HG03045 (cell line): ENCODE data around the gene NUDT5.
"Not testable (repeated sequence)": the region's sequence is repeated elsewhere in the genome, so short reads cannot be mapped to it uniquely, and the experiment has no call there.

Source experiments
- ATAC-seq: cut with Tn5 transposase; IDR thresholded peaks from one replicate; pipeline ENCODE4 v1.9.1; 2021; ENCODE audit warnings: mild to moderate bottlenecking, moderate library complexity; ENCODE audit not compliant: unreplicated experiment

Gene NUDT5

DNA sequence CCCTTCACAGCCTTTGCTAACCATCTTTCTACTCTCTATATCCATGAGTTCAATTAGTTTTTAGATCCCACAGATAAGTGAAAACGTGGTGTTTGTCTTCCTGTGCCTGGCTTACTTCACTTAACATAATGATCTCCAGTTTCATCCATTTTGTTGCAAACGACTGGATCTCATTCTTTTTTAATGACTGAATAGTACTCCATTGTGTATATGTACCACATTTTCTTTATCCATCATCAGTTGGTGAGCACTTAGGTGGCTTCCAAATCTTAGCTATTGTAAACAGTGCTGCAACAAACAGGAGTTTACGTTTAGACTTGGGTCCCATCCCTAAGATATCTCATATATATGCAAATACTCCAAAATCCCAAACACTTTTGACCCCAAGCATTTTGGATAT, 9.4 kb upstream of the NUDT5 start:
- ATAC-seq = no peak

DNA sequence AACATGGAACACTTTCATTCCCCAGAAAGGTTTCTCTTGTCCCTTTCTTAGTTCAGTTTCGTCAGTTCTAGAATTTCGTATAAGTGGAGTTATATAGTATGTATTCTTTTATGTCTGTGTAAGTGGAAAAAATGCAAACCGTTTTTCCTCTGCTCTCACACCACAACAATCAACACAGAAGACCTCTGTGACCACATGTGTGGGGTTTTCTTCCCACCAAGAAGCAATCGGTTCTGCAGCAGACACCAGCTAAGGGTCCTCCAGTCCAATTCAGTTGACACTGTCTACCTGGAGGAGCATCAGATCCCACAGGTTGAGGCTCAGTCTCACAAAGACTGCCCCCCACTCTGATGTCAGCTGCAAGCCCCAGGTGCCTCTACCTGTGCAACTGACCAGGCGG, 6.5 kb upstream of the NUDT5 start:
- ATAC-seq = no peak

DNA sequence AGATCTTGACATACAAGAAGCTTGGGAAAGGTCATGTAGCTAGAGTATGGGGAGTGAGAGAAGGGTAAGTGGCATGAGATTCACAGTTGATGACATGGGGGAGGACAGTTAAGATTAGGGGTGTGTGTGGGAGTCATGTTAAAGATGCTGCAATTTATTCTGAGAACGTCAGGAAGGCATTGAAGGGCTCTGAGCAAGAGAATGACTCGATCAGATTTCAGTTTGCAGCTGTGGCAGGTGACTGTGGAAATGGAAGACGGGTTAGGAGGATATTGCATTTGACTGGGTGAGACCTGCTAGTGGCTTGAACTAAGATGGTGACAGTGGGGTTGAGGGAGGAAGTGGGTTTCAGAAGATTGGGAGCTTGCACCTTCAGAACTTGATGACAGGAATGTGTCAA, 5.9 kb upstream of the NUDT5 start:
- no peak for ATAC-seq

DNA sequence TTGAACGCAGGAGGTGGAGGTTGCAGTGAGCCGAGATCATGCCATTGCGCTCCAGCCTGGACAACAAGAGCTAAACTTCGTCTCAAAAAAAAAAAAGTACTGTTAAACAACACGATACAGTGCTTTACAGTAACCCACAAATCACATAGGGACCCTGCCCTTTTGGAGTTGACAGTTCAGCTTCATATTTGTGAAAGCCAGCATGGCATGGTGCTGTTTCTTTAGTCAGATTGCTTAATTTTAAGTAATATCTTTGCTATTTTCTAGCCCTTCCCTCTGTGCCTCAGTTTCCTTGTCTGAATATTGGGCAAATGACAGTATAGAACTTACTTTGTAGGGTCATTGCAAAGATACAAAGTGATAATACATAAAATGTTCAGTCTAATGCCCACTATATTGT, 5.2 kb upstream of the NUDT5 start:
- ATAC-seq = no peak

DNA sequence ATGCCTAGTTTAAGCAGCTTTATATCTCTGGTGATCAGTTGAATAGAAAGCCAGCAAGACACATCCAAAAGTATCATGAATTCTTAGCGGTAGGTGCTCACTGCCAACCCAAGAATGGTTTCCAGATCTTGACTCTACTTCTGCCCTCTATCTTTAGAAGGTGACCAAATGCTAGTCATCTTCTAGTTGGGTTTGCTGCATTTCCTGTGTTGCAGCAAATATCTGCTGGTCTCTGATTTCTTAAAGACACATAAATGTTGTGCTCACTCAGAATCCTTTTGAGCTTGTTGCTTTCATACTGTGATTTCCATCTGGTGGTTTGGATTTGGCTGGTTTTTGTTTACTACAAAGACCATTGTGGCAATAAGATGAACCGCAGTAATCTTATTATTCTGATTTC, 2.5 kb upstream of the NUDT5 start:
- ATAC-seq = no peak

DNA sequence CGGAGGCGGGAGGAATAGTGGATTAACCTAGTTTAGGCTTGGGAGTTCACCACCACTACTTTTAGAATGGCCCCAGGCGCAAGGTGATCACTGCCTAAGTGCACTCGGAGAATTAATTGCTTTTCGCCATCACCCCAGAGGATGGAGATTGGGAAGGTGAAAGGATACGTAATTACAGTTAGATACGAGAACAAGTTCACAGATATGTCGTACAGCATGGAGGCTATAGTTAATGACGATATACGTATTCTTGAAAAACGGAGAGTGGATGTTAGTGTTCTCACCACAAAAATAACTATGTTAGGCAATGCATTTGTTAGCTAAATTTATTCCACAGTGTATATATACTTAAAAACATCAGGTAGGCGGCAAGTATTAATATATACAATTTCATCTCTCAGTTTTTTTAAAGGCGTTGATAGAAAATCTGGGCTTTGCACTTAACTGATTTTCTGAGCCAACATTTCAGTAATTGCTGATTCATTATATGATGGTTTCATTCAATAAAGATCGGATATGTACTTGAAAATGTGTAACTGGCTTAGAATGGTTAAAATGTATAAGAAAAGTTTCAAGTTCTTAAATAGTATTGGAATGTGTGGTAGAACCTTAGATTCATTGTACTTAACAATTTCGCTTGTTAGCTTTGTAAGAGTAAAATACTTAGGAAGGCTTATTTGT, 980 bp upstream of the NUDT5 start:
- no peak for ATAC-seq

DNA sequence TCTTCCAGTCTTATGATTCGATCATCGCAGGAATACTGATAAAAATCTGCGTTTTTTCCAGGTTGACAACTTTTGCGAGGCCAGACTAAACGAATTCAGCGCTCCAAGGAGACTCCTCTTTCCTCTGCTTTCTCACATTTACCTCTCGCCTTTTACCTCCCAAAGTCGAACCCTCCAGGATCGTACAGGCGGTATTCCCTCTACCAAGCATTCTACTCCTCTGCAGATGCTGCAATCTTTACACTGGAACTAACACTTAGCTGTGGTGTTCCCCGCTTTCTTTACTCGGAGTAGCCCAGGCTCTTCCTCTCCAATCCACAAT, 449 bp downstream of the NUDT5 start:
- peak; percentile 11 for ATAC-seq

DNA sequence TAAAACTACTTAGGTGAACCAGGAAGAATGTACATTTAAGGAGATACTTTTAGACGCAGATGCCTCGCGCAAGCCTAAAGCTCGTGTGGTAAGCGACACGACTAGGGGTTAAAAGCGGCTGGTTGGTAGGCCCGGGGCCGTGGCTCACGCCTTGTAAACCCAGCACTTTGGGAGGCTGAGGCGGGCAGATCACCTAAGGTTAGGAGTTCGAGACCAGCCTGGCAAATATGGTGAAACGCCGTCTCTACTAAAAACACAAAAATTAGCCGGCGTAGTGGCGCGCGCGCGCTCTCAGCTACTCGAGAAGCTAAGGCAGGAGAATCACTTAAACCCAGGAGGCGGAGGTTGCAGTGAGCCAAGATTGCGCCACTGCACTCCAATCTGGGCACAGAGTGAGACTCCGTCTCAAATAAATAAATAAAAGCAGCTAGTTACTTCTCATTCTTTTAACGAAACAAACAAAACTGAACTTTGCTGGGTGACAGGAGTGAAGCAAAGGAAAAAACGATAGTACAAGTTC, 879 bp downstream of the NUDT5 start:
- no peak for ATAC-seq

DNA sequence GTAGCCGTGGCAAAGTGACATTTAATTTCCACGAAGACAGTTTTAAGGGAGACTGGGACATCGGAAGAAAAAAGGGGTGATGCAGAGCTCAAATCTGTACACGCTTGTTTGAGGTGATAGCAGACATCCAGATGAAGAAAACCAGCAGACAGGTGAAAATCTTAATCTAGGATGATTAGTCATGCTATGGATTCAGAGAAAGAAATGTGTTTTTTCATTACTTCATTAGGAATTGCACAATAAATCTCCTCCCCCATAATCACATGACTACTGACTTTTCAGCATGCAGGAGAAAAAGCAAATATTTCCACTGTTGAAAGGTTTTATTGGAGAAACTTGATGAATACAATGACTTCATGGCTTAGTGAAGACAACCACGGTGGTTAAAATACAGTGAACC, 2.5 kb downstream of the NUDT5 start:
- ATAC-seq = no peak

DNA sequence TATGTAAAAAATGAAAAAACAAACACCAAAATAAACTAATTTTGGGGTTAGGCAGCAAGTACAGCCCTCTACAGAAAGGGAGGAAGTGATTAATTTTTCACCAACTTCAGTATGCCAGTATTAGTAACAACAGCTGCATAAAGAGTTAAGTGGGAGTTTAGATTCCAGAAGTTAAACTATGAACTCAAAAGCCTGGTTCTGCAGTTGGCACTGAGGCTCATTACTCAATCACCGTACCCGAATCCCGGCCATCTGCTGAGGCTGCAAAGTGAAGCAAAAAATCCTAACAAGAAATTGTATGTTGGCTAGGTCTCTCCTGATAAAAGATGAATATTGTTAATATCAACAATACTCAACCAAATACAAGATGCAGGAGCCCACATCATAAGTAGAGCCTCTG, 4.0 kb downstream of the NUDT5 start:
- ATAC-seq = no peak

DNA sequence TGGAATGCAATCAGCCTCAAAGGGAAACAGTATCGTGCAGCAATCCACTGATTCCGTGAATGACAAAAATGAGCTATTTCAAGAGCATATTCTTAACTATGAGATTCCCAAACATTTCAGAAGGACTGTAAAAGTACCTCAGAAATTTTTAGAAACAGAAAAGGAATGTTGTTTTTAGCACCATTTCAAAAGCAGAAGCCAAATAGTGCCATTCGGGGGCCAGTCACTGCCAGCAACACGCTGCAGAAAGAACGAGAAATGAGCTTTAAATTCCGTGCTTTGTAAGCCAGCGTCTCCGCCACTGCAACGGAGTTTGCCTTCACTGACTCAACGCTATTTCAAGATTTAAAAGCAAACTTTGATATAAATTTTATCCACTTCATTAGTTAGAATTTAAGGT, 6.3 kb downstream of the NUDT5 start:
- ATAC-seq = no peak

DNA sequence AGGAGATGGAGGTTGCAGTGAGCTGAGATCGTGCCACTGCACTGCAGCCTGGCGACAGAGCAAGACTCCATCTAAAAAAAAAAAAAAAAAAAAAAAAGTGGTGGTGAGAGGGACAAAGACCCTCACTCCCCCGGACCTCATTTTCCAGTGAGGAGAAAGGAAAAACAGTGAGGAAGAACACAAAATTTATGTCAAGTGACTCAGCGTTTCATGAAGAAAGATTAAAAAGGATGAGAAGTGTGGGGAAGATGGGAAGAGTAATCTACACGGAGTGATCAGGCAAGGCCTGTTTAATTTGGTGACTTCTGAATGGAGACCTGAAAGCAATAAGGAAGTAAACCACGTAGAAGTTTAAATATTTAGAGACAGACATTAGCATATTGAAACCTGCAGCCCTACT, 7.0 kb downstream of the NUDT5 start:
- ATAC-seq = no peak

DNA sequence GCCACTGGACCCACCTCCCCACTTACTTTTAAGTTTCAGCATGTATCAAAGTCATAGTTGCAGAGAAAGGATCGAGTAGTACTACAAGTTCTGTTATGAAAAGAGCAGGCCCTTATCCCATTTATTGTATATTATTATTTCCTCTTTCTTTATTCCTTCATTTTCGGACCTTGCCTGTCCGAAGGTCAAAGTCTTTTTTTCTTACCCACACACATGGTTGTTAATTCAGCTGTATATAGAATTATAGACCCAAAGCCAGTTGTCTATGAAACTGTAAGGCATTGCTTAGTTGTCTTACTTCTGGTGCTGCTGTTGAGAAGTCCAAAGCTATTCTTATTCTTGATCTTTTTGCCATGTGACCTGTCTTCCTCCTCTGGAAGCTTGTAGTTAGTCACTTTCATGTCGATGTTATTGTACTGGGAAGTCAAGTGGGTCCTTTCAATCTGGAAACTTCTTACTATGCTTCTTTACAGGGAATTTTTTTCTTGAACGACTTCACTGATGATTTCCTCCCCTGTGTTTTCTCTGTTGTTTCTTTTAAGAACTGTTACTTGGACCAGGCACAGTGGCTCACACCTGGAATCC, 8.3 kb downstream of the NUDT5 start:
- no peak for ATAC-seq

DNA sequence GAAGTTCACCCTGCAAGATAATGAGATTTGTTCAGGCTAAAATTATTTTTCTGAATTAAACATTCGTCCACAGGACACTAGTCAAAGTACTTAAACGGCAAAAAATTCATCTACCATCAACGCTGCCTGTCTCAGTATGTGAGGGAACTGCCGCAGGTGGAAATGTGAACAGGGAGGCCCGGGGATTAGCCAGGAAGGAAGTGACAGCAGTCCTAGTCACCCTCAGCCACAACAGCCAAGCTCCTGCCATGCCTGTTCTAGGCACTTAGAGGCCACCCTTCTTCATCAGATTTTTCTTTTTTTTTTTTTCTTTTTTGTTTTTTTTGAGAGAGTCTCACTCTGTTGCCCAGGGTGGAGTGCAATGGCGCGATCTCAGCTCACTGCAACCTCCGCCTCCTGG, 9.4 kb downstream of the NUDT5 start:
- ATAC-seq = no peak

DNA sequence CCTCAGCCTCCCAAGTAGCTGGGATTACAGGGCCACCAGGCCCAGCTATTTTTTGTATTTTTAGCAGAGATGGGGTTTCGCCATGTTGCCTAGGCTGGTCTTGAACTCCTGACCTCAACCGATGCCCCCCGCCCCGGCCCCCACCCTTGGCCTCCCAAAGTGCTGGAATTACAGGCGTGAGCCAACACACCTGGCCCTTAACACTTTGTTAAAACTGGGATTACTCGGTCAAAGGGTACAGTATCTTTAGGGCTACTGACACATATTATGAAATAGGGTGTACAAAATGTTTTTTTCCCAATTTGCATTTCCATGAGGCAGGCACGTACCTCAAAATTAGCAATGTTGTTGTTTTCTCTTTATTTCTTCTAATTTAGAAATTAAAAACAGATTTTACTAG, 11.5 kb downstream of the NUDT5 start:
- no peak for ATAC-seq

DNA sequence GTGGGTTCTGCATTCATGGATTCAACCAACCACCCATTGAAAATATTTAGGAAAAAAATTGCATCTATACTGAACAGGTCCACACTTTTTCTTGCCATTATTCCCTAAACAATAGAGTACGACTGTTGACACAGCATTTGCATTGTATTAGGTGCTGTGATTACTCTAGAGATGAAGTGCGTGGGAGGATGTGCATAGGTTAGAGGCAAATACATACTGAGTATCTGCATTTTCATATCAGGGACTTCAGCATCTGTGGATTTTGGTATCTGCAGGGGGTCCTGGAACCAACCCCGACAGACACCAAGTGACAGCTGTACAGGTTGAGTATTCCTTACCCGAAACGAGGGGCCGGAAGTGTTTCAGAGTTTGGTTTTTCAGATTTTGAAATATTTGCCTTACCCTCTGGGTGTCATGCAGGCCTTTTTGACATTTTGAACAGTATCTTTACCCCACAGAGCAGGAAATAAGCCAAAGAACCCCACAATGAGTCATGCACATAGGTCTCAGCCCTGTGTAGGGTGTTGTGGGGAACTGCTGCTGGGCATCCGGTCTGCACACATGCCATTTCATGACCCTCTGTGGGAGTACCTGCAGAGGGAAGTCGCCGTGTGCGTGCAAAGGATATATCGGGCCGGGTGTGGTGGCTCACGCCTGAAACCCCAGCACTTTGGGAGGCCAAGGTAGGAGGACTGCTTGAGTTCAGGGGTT, 14.5 kb downstream of the NUDT5 start:
- ATAC-seq = no peak

DNA sequence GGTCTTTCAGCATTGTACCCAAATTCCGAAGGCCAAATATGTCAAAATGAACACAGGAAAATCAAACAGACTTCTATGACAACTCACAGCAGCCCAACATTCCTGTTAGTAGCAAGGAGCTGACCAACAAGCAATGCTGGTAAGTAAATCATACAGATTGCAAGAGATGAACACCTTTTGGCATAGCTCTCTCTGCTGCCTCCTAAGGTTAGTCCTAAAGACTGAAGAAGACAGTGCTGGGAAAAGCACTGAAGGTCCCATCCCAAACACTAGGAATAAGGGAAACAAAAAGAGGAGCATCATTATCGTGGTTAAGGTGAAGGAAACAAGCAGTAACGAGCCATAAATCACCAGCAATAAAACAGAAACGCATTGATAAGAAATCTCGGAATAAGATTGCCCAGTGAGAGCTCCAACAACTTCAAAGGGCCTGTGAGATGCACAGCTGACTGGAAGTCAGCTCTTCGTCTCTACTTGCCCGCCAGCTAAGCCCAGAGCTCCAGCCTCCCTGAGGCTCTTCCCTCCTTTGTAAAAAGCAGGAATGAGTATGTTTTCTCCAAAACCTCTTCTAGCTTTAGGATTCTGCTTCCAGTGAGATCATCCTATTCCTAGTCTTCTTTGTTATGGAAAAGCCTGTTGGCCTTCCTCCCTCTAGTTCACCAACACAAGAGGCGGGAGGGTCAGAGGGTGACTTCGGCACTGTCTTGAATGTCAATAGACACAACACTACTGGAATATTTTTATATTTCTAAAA, 15.3 kb downstream of the NUDT5 start:
- no peak for ATAC-seq

DNA sequence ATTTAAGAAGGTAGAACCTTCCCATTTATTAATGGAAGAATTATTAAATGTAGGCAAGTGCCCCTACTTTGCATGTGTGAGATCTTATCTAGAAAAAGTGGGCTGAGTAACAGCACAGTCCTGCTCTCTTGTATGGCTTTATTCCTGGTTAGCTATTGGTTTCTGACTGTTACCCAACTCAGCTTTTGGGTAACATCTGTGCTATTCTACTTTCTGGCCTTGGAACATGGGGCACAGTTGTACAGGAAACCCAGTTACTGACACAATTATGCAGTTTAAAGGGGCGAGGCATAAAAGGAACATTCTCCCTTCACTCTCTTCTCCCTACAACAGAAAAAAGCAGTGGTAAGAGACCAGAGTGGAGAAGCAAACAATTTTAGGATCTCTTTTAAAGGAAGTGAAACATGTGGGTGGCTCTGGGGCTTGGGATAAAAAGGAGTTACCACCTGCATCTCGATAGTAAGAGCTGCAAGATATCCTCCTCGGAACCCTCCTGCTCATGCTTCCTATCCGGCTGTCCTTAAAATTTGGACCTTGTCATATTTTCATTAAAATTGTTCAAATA, 16.0 kb downstream of the NUDT5 start:
- no peak for ATAC-seq

DNA sequence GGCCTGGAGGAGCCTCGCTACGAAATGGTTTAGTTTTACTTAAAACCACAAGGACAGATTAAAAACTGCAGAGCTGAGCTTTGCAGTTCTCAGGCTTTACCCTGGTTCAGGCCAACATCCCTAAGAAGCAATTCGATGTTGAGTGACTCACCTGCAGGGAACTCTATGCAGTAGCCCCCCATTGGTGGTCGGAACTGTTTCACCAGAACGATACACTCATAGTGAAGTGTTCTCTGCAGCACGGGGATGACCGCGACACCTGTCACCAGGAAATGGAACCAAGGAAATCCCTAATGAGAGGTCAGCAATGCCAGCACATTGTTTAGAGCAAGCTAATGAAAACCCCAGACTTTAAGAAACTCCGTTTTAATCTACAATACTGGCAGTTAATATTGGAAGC, 18.0 kb downstream of the NUDT5 start:
- ATAC-seq = no peak

DNA sequence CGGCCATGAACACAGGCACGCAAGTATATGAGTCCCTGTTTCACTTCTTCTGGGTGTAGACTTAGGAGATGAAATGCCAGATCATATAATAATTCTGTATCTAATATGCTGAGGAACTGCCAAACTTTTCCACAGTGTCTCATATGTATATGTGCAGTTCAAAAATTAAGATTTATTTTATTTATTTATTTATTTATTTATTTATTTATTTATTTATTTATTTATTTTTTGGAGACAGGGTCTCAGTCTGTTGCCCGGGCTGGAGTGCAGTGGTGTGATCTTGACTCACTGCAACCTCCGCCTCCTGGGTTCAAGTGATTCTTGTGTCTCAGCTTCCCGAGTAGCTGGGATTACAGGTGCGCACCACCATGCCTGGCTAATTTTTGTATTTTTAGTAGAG, 24.2 kb downstream of the NUDT5 start:
- ATAC-seq = not testable (repeated sequence)

DNA sequence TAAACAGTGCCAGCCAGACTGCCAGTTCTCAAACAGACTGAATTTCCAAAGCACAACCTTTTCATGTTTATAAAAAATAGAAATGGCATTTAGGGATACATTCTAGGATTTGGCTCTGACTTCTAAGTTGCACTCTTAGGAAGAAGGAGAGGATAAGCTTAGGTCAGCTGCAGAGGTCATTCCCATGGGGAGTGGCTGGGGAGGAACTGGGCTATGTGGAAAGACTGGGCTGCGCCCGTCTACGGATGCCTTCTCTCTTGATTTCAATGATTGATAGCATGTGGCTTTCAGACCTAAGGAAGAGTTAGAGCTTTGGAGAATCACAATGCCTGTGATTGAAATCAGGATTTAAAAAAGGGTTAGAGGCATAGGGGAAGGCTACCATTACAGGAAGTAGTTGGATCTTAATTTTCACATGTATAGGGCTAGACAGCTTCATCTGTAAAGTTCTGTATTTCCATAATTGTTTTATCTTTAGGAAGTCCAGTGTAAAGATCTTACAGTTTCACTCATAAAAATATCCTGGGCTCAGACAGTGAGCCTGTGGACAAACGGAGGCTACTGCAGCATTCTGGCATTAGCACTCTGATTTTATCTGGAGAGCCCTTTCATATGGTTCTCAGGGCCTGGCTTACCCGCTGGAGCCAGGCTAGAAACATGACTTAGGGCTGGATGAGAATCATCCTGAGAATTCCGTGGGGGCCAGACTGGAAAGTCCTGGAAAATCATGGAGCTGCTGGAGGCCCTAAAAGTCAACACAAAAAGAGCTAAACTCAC, 29.5 kb downstream of the NUDT5 start:
- ATAC-seq = no peak
